HT1080 (cell line): ENCODE data around the gene CD81. TPM values are rescaled to one million over a fixed set of nuclear protein-coding genes. Genes with fewer than 3 reads are reported as not detected.

Source experiments
- DNase-seq: peaks from one replicate; pipeline ENCODE4 v3.0.0-alpha.2; 2015; ENCODE audit warnings: low read depth
- total RNA-seq: library from RNA; depleted of rRNA; stranded (reverse); fragments of >200 nt; shearing (Covaris generic); gene quantifications from 2 replicates; pipeline ENCODE4 v1.2.3, GENCODE V29; 2014

The CD81 gene
- total RNA-seq, 1 experiment from 2014 or later, result 171 TPM

GRCh38 chr11:2390091-2390724, 13.1 kb downstream of the CD81 start:
- no peak for DNase-seq

- peak; percentile 59 for DNase-seq
These were observed 13.6 kb downstream of the CD81 start for GRCh38 chr11:2390725-2391151.

- DNase-seq, result no peak
These were observed 14.3 kb downstream of the CD81 start for GRCh38 chr11:2391181-2391975.

- DNase-seq, result no peak
These were observed 15.3 kb downstream of the CD81 start for GRCh38 chr11:2392241-2392959.

- DNase-seq, result no peak
These were observed 16.2 kb downstream of the CD81 start for GRCh38 chr11:2393111-2393868.

- no peak for DNase-seq
These were observed 17.1 kb downstream of the CD81 start for GRCh38 chr11:2393941-2394817.

- no peak for DNase-seq
These were observed 17.7 kb downstream of the CD81 start for GRCh38 chr11:2394818-2395105.

- DNase-seq, result no peak
These were observed 18.2 kb downstream of the CD81 start for GRCh38 chr11:2395211-2395730.

GRCh38 chr11:2395856-2396255, 18.7 kb downstream of the CD81 start:
- DNase-seq, result no peak

- DNase-seq, result no peak
These were observed 19.4 kb downstream of the CD81 start for GRCh38 chr11:2396471-2396870.

- DNase-seq, result no peak
These were observed 19.9 kb downstream of the CD81 start for GRCh38 chr11:2397005-2397404.

- no peak for DNase-seq
These were observed 21.7 kb downstream of the CD81 start for GRCh38 chr11:2398664-2399355.

GRCh38 chr11:2399488-2400068, 22.5 kb downstream of the CD81 start:
- DNase-seq, result no peak

GRCh38 chr11:2400069-2400761, 23.1 kb downstream of the CD81 start, which contains the start of gene TSSC4:
Gene TSSC4, plus strand, starts transcription at chr11:2400750. Its CDS starts 1,884 bp downstream, at chr11:2402634.
- peak; percentile 100 for DNase-seq

GRCh38 chr11:2400762-2401435, 23.8 kb downstream of the CD81 start:
- DNase-seq, result no peak

- DNase-seq, result no peak
These were observed 24.4 kb downstream of the CD81 start for GRCh38 chr11:2401436-2401984.

GRCh38 chr11:2402106-2402505, 25.0 kb downstream of the CD81 start:
- DNase-seq, result no peak
